K562 (cell line): ENCODE measurements around the gene PBX4. TPM values are rescaled to one million over a fixed set of nuclear protein-coding genes. Genes with fewer than 3 reads are reported as not detected.

Source experiments
- ATAC-seq: fragments of 200-7000 bp; cut with Tn5 transposase; 3 replicates; pipeline ENCODE4 v1.9.1; 2020; ENCODE audit warnings: moderate library complexity
- BruUV-seq: library from RNA; stranded (reverse); fragments of 400-500 nt; replicated peaks from 2 replicates; lab custom pipeline; 2021; lab: Mats Ljungman, UMichigan
- CTCF ChIA-PET: fragments of 300-600 bp; formaldehyde crosslinking; extraction: SDS; loops from one replicate; lab custom pipeline; 2021; ENCODE audit warnings: low intra/inter-chr PET ratio; lab: Yijun Ruan, JAX
- POLR2A ChIA-PET: fragments of 300-600, 350-650 bp; sonication (Branson Sonifier 250); formaldehyde crosslinking; extraction: SDS; loops from one replicate; lab custom pipeline; 2021; ENCODE audit warnings: antibody characterized with exemption, inconsistent platforms; lab: Yijun Ruan, JAX
- DNase-seq, 4 experiments: peaks; one replicate each; pipeline versions ENCODE4 v3.0.0 to v3.0.0-alpha.2; 2011 to 2018; ENCODE audit warnings: low spot score in 3 of 4, mixed read lengths in 3 of 4; ENCODE audit errors: extremely low read depth in 1 of 4
- FAIRE-seq: peaks from 2 replicates; lab custom pipeline; 2011; peaks lifted over from hg19 to GRCh38; lab: Jason Lieb, UNC
- H2AFZ ChIP-seq: 2 replicates; pipeline ENCODE4 v1.6.0; 2011; ENCODE audit warnings: low read depth, low read length, control low read depth, inconsistent platforms
- H3K27ac ChIP-seq: fragments of 200-600 bp; 3 replicates; pipeline ENCODE4 v1.8.0; 2011; ENCODE audit warnings: low read depth, mild to moderate bottlenecking, control low read depth, inconsistent platforms, low read length, moderate library complexity, mixed read lengths; ENCODE audit errors: extremely low read depth
- H3K27me3 ChIP-seq, 2 experiments: fragments of 300-600 bp in 1 of 2; 2 replicates in 1 of 2; 3 replicates in 1 of 2; pipeline versions ENCODE4 v1.6.0 to v1.8.0; 2011; ENCODE audit warnings: inconsistent platforms in 2 of 2, low read length in 2 of 2, mild to moderate bottlenecking in 1 of 2, mixed read lengths in 1 of 2, moderate library complexity in 1 of 2; ENCODE audit not compliant: control insufficient read depth in 2 of 2, insufficient read depth in 2 of 2
- H3K36me3 ChIP-seq: fragments of 300-600 bp; 3 replicates; pipeline ENCODE4 v1.8.0; 2011; ENCODE audit warnings: mild to moderate bottlenecking, low read length, inconsistent platforms; ENCODE audit not compliant: control insufficient read depth, insufficient read depth
- H3K4me1 ChIP-seq, 2 experiments: fragments of 200-600 bp in 1 of 2; replicated peaks in 1 of 2; 2 replicates in 1 of 2; 3 replicates in 1 of 2; pipeline versions ENCODE4 v1.5.1 to v1.8.0; 2011; ENCODE audit warnings: inconsistent platforms in 2 of 2, low read length in 2 of 2, mild to moderate bottlenecking in 1 of 2, mixed read lengths in 1 of 2, moderate library complexity in 1 of 2; ENCODE audit not compliant: control insufficient read depth in 2 of 2, insufficient read depth in 2 of 2
- H3K4me2 ChIP-seq: 2 replicates; pipeline ENCODE4 v1.6.1; 2011; ENCODE audit warnings: low read length, control low read depth, inconsistent platforms, mixed read lengths; ENCODE audit not compliant: insufficient read depth
- H3K4me3 ChIP-seq: fragments of 200-600 bp; sonication (generic), shearing (Covaris generic); 2 replicates; pipeline ENCODE4 v1.5.1; 2016; ENCODE audit warnings: control low read depth, inconsistent platforms
- H3K79me2 ChIP-seq: fragments of 200-600 bp; 3 replicates; pipeline ENCODE4 v1.8.0; 2011; ENCODE audit warnings: low read length, inconsistent platforms; ENCODE audit not compliant: control insufficient read depth, insufficient read depth
- H3K9ac ChIP-seq, 2 experiments: 2 replicates each; pipeline versions ENCODE4 v1.6.0 to v1.6.1; 2011; ENCODE audit warnings: low read depth in 2 of 2, low read length in 2 of 2, control low read depth in 1 of 2, inconsistent platforms in 1 of 2, mild to moderate bottlenecking in 1 of 2, mixed read lengths in 1 of 2; ENCODE audit not compliant: insufficient read depth in 1 of 2
- H3K9me1 ChIP-seq: one replicate; pipeline ENCODE4 v1.6.0; 2011; ENCODE audit warnings: inconsistent platforms, mild to moderate bottlenecking, low read length, moderate library complexity; ENCODE audit not compliant: control insufficient read depth, insufficient read depth
- H3K9me3 ChIP-seq: replicated peaks from 2 replicates; pipeline ENCODE4 v1.5.1; 2011; ENCODE audit warnings: low read depth, low read length, inconsistent platforms; ENCODE audit not compliant: control insufficient read depth, insufficient read depth
- H4K20me1 ChIP-seq: replicated peaks from 2 replicates; pipeline ENCODE4 v1.6.1; 2011; ENCODE audit warnings: low read length, inconsistent platforms, mixed read lengths; ENCODE audit not compliant: control insufficient read depth, insufficient read depth
- NCOA4 ChIP-seq: fragments of 450-650 bp; IDR thresholded peaks from 2 replicates; pipeline ENCODE4 v1.6.1; 2018; ENCODE audit warnings: mild to moderate bottlenecking; ENCODE audit not compliant: partially characterized antibody
- POLR2H ChIP-seq: IDR thresholded peaks from 2 replicates; pipeline ENCODE4 v1.6.1; 2016; ENCODE audit warnings: missing genetic modification characterization, low read depth, mild to moderate bottlenecking, control low read depth, missing compliant biosample characterization, moderate library complexity
- ZFP1 ChIP-seq: fragments of 450-650 bp; formaldehyde crosslinking; IDR thresholded peaks from 2 replicates; pipeline ENCODE4 v1.4.0; 2020; ENCODE audit warnings: mild to moderate bottlenecking, mixed read lengths
- ZKSCAN3 ChIP-seq: fragments of 250-450 bp; sonication (Bioruptor Pico); IDR thresholded peaks from 2 replicates; pipeline ENCODE4 v1.4.0; 2020
- WGBS: fragments of 100-300 bp; shearing (Covaris generic); methylation state at CpG from one replicate; pipeline ENCODE4 v1.1.6; 2016; ENCODE audit warnings: low coverage, mixed read lengths; ENCODE audit not compliant: insufficient coverage; ENCODE audit errors: missing lambda C conversion rate; 5-methylcytosine and 5-hydroxymethylcytosine counted together
- in situ Hi-C: fragments of 300-500 bp; cut with MboI; formaldehyde crosslinking; loops from 4 replicates; pipeline ENCODE4 v1.15.0; 2018; ENCODE audit warnings: inconsistent platforms, mixed read lengths
- intact Hi-C: fragments of 100-400 bp; cut with micrococcal nuclease; formaldehyde crosslinking; loops from 2 replicates; pipeline ENCODE4 v1.14.2; 2022
- polyA plus RNA-seq, 8 experiments: library from polyadenylated mRNA; depleted of rRNA in 4 of 8; stranded (reverse) in 5 of 8; unstranded in 3 of 8; fragments of >200 nt; fragmentation: Nextera tagmentation in 2 of 8; fragmentation: Illumina TruSeq in 1 of 8; extraction: Ambion mirVana in 2 of 8; extraction: Trizol in 1 of 8; gene quantifications; 2 replicates each; pipeline versions ENCODE4 v1.2.1 to v1.2.3, GENCODE V29; 2011 to 2014; ENCODE audit warnings: inconsistent platforms in 1 of 8, missing spikeins in 1 of 8
- total RNA-seq, 7 experiments: library from RNA; depleted of rRNA in 6 of 7; stranded (reverse); fragments of >200 nt in 6 of 7; fragmentation: Illumina TruSeq in 2 of 7; extraction: Trizol in 2 of 7; gene quantifications; 2 replicates each; pipeline versions ENCODE4 v1.2.1 to v1.2.3, GENCODE V29; 2011 to 2021; ENCODE audit warnings: low replicate concordance in 1 of 7
- TF ChIP-seq, protein P1 (sequence below), 2 experiments: IDR thresholded peaks in 1 of 2; conservative IDR thresholded peaks in 1 of 2; 2 replicates each; pipeline ENCODE4 v1.6.1; 2016; ENCODE audit warnings: low read depth in 2 of 2, mild to moderate bottlenecking in 1 of 2, missing compliant biosample characterization in 1 of 2, missing genetic modification characterization in 1 of 2, moderate library complexity in 1 of 2

Gene PBX4
- total and polyA plus RNA-seq, 9 of the 15 experiments (the other 6 are each of a cell fraction or from before 2014, with no cell fraction given), result 0.11 to 3.8 (median 1.6) TPM; not detected in 1

DNA sequence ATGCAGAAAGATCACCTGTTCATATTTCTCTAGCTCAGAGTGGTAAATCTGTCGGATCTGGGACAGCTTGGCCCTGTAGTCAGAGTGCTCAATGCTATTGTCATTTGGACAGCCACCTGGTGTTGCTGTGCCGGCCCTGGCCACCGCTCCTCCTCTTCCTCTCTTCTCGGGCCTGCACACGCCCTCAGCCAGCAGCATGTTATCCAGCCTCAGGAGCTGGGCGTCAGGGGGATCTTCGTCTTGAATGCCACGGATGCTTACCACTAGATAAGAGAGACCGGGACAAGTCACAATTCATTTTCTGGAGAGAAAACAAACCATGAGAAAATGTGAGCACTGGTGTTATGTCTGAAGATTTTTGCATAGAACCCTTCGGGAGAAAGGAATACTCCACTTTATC lies 47.9 kb downstream of the PBX4 start:
- no peaks in the 10 kb centered on the region for H3K9me3 ChIP-seq
- H3K9ac ChIP-seq, result no peak overlapping the region
- TF ChIP-seq NCOA4 (no peak), ZKSCAN3 (CRISPR knock-in tag) (no peak), POLR2H (tag) (no peak), ZFP1 (no peak)
- TF ChIP-seq, protein P1, sequence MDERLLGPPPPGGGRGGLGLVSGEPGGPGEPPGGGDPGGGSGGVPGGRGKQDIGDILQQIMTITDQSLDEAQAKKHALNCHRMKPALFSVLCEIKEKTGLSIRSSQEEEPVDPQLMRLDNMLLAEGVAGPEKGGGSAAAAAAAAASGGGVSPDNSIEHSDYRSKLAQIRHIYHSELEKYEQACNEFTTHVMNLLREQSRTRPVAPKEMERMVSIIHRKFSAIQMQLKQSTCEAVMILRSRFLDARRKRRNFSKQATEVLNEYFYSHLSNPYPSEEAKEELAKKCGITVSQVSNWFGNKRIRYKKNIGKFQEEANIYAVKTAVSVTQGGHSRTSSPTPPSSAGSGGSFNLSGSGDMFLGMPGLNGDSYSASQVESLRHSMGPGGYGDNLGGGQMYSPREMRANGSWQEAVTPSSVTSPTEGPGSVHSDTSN (CRISPR knock-in tag; IDR thresholded peaks at IDR 0.05; ENCODE audit: low read depth), result no peak
- TF ChIP-seq, protein P1 (tag; conservative IDR thresholded peaks at IDR 0.05; ENCODE audit: low read depth), result no peak
- peaks cover 0 to 3% of the 10 kb centered on the region in 2 experiments; a peak in 2 of 5 replicates for H3K4me1 ChIP-seq
- ChIA-PET POLR2A (no interaction called here), CTCF (no interaction called here)
- H3K4me3 ChIP-seq, result no peak overlapping the region
- no peak overlapping the region for H2AFZ ChIP-seq
- no peaks in the 10 kb centered on the region for H3K79me2 ChIP-seq
- 27% methylated on average over 10 of the region's 10 CpGs for whole genome bisulfite sequencing
- no peak for ATAC-seq
- no peaks in the 10 kb centered on the region for H3K36me3 ChIP-seq
- FAIRE-seq, result no peak
- H3K27ac ChIP-seq, result no peak overlapping the region
- no TSS peak for BruUV-seq
- in situ Hi-C loops (no loop called here), intact Hi-C loops (no loop called here)
- H4K20me1 ChIP-seq, result no peaks in the 10 kb centered on the region
- H3K27me3 ChIP-seq, result no peaks in the 10 kb centered on the region
- no peaks in the 10 kb centered on the region for H3K9me1 ChIP-seq
- no peak overlapping the region for H3K4me2 ChIP-seq
- DNase-seq, result no peak
